ENCODE data around the gene CDK14. TPM values are rescaled to one million over a fixed set of nuclear protein-coding genes. Genes with fewer than 3 reads are reported as not detected.

CDK14 gene
- total RNA-seq, 1 experiment from 2014 or later: 57.9 TPM

GRCh38 chr7:90726623-90727022, 130.5 kb downstream of the CDK14 start:
- peak; percentile 52; the same call in 1 of the 2 replicates for ATAC-seq
- Mint-ChIP-seq H3K27me3 (ENCODE audit: low read depth) (no peaks in the 10 kb centered on the region), H3K9me3 (peaks cover 17% of the 10 kb centered on the region), H3K4me3 (no peak overlapping the region), H3K36me3 (peaks cover 18% of the 10 kb centered on the region), H3K4me1 (peaks cover 34% of the 10 kb centered on the region), H3K27ac (0 out of 2 replicates have a peak overlapping the region, but pooled peaks have one; percentile 1)
- TF ChIP-seq PRDM15 (CRISPR knock-in tag; IDR thresholded peaks at IDR 0.05): no peak
- DNase-seq (ENCODE audit: low spot score): no peak
- CTCF ChIA-PET: interaction anchor here (0.7 to 1.0 kb wide), 3 partner anchors 24 to 271 kb away, joined by 3 read pairs; no protein-coding TSS in a partner anchor
- POLR2A ChIA-PET: no interaction called here

- TF ChIP-seq ARID4B (CRISPR knock-in tag; IDR thresholded peaks at IDR 0.05; ENCODE audit: borderline replicate concordance) (no peak), TCF7 (CRISPR knock-in tag; IDR thresholded peaks at IDR 0.05; ENCODE audit: low read depth) (no peak), E2F1 (CRISPR knock-in tag; IDR thresholded peaks at IDR 0.05) (no peak), AFF4 (CRISPR knock-in tag; IDR thresholded peaks at IDR 0.05; ENCODE audit: borderline replicate concordance) (no peak), ZNF138 (CRISPR knock-in tag; conservative IDR thresholded peaks at IDR 0.05) (no peak), NFYB (CRISPR knock-in tag; conservative IDR thresholded peaks at IDR 0.05; ENCODE audit: low read depth) (no peak), SMAD3 (CRISPR knock-in tag; IDR thresholded peaks at IDR 0.05; ENCODE audit: borderline replicate concordance) (no peak)
- DNase-seq (ENCODE audit: low spot score): no peak
- H3K4me3 Mint-ChIP-seq: no peak overlapping the region
- H3K9me3 Mint-ChIP-seq: peaks cover 21% of the 10 kb centered on the region
- no peaks in the 10 kb centered on the region for H3K27me3 Mint-ChIP-seq (ENCODE audit: low read depth)
- ATAC-seq: no peak
- H3K36me3 Mint-ChIP-seq: peaks cover 24% of the 10 kb centered on the region
- ChIA-PET POLR2A (no interaction called here), CTCF (no interaction called here)
- H3K4me1 Mint-ChIP-seq: peaks cover 34% of the 10 kb centered on the region
- no peak overlapping the region for H3K27ac Mint-ChIP-seq
Measured at GRCh38 chr7:90727412-90727811, 131.3 kb downstream of the CDK14 start.
